CD4-positive, alpha-beta T cell treated with Interleukin-6 at 100 ng/mL for 8 hours (primary cell): Measurements from ENCODE around the gene CCT8L2.
"Not testable (repeated sequence)": the region's sequence is repeated elsewhere in the genome, so short reads cannot be mapped to it uniquely, and the experiment has no call there.

Experiments
- DNase-seq: peaks from one replicate; pipeline ENCODE4 v3.0.0-alpha.2; 2020; ENCODE audit warnings: mixed read lengths, low spot score

The CCT8L2 gene

GRCh38 chr22:16592710-16593109 is at the start of gene CCT8L2:
Gene CCT8L2, minus strand, starts transcription at chr22:16592810. Its CDS starts 260 bp downstream, at chr22:16592550.
- DNase-seq, result not testable (repeated sequence)

GRCh38 chr22:16635442-16635841 is 42.8 kb upstream of the CCT8L2 start:
- DNase-seq, result not testable (repeated sequence)

- not testable (repeated sequence) for DNase-seq
These were observed 41.5 kb upstream of the CCT8L2 start for GRCh38 chr22:16634092-16634491.

- not testable (repeated sequence) for DNase-seq
These were observed 35.9 kb upstream of the CCT8L2 start for GRCh38 chr22:16628476-16628875.

GRCh38 chr22:16625018-16625417 is 32.4 kb upstream of the CCT8L2 start:
- not testable (repeated sequence) for DNase-seq

GRCh38 chr22:16623595-16623994 is 31.0 kb upstream of the CCT8L2 start:
- DNase-seq, result not testable (repeated sequence)

GRCh38 chr22:16617516-16617915 is 24.9 kb upstream of the CCT8L2 start:
- DNase-seq, result not testable (repeated sequence)

- DNase-seq, result not testable (repeated sequence)
These were observed 23.9 kb upstream of the CCT8L2 start for GRCh38 chr22:16616390-16616938.

GRCh38 chr22:16615606-16616245 is 23.1 kb upstream of the CCT8L2 start:
- DNase-seq, result not testable (repeated sequence)

GRCh38 chr22:16609548-16610261 is 17.1 kb upstream of the CCT8L2 start:
- DNase-seq, result no peak

- DNase-seq, result no peak
These were observed 16.3 kb upstream of the CCT8L2 start for GRCh38 chr22:16608931-16609330.

GRCh38 chr22:16604257-16604998 is 11.8 kb upstream of the CCT8L2 start:
- DNase-seq, result not testable (repeated sequence)

- DNase-seq, result not testable (repeated sequence)
These were observed 11.2 kb upstream of the CCT8L2 start for GRCh38 chr22:16603770-16604242.

GRCh38 chr22:16603448-16603768 is 10.8 kb upstream of the CCT8L2 start:
- DNase-seq, result no peak

- DNase-seq, result not testable (repeated sequence)
These were observed 10.3 kb upstream of the CCT8L2 start for GRCh38 chr22:16602728-16603447.

GRCh38 chr22:16602224-16602727 is 9.7 kb upstream of the CCT8L2 start:
- not testable (repeated sequence) for DNase-seq

- no peak for DNase-seq
These were observed 9.0 kb upstream of the CCT8L2 start for GRCh38 chr22:16601437-16602223.

GRCh38 chr22:16600644-16601436 is 8.2 kb upstream of the CCT8L2 start:
- not testable (repeated sequence) for DNase-seq

- not testable (repeated sequence) for DNase-seq
These were observed 7.0 kb upstream of the CCT8L2 start for GRCh38 chr22:16599648-16600047.

- DNase-seq, result not testable (repeated sequence)
These were observed 2.6 kb upstream of the CCT8L2 start for GRCh38 chr22:16595251-16595650.
